K562 (cell line): Measurements from ENCODE around the gene URM1. TPM values are rescaled to one million over a fixed set of nuclear protein-coding genes. Genes with fewer than 3 reads are reported as not detected.

Experiments
- ATAC-seq: fragments of 200-7000 bp; cut with Tn5 transposase; 3 replicates; pipeline ENCODE4 v1.9.1; 2020; ENCODE audit warnings: moderate library complexity
- BruUV-seq: library from RNA; stranded (reverse); fragments of 400-500 nt; replicated peaks from 2 replicates; lab custom pipeline; 2021; lab: Mats Ljungman, UMichigan
- CTCF ChIA-PET: fragments of 300-600 bp; formaldehyde crosslinking; extraction: SDS; loops from one replicate; lab custom pipeline; 2021; ENCODE audit warnings: low intra/inter-chr PET ratio; lab: Yijun Ruan, JAX
- POLR2A ChIA-PET: fragments of 300-600, 350-650 bp; sonication (Branson Sonifier 250); formaldehyde crosslinking; extraction: SDS; loops from one replicate; lab custom pipeline; 2021; ENCODE audit warnings: antibody characterized with exemption, inconsistent platforms; lab: Yijun Ruan, JAX
- DNase-seq, 4 experiments: peaks; one replicate each; pipeline versions ENCODE4 v3.0.0 to v3.0.0-alpha.2; 2011 to 2018; ENCODE audit warnings: low spot score in 3 of 4, mixed read lengths in 3 of 4; ENCODE audit errors: extremely low read depth in 1 of 4
- FAIRE-seq: peaks from 2 replicates; lab custom pipeline; 2011; peaks lifted over from hg19 to GRCh38; lab: Jason Lieb, UNC
- H2AFZ ChIP-seq: 2 replicates; pipeline ENCODE4 v1.6.0; 2011; ENCODE audit warnings: low read depth, low read length, control low read depth, inconsistent platforms
- H3K27ac ChIP-seq: fragments of 200-600 bp; 3 replicates; pipeline ENCODE4 v1.8.0; 2011; ENCODE audit warnings: low read depth, mild to moderate bottlenecking, control low read depth, inconsistent platforms, low read length, moderate library complexity, mixed read lengths; ENCODE audit errors: extremely low read depth
- H3K27me3 ChIP-seq, 2 experiments: fragments of 300-600 bp in 1 of 2; 2 replicates in 1 of 2; 3 replicates in 1 of 2; pipeline versions ENCODE4 v1.6.0 to v1.8.0; 2011; ENCODE audit warnings: inconsistent platforms in 2 of 2, low read length in 2 of 2, mild to moderate bottlenecking in 1 of 2, mixed read lengths in 1 of 2, moderate library complexity in 1 of 2; ENCODE audit not compliant: control insufficient read depth in 2 of 2, insufficient read depth in 2 of 2
- H3K36me3 ChIP-seq: fragments of 300-600 bp; 3 replicates; pipeline ENCODE4 v1.8.0; 2011; ENCODE audit warnings: mild to moderate bottlenecking, low read length, inconsistent platforms; ENCODE audit not compliant: control insufficient read depth, insufficient read depth
- H3K4me1 ChIP-seq, 2 experiments: fragments of 200-600 bp in 1 of 2; replicated peaks in 1 of 2; 2 replicates in 1 of 2; 3 replicates in 1 of 2; pipeline versions ENCODE4 v1.5.1 to v1.8.0; 2011; ENCODE audit warnings: inconsistent platforms in 2 of 2, low read length in 2 of 2, mild to moderate bottlenecking in 1 of 2, mixed read lengths in 1 of 2, moderate library complexity in 1 of 2; ENCODE audit not compliant: control insufficient read depth in 2 of 2, insufficient read depth in 2 of 2
- H3K4me2 ChIP-seq: 2 replicates; pipeline ENCODE4 v1.6.1; 2011; ENCODE audit warnings: low read length, control low read depth, inconsistent platforms, mixed read lengths; ENCODE audit not compliant: insufficient read depth
- H3K4me3 ChIP-seq: fragments of 200-600 bp; sonication (generic), shearing (Covaris generic); 2 replicates; pipeline ENCODE4 v1.5.1; 2016; ENCODE audit warnings: control low read depth, inconsistent platforms
- H3K79me2 ChIP-seq: fragments of 200-600 bp; 3 replicates; pipeline ENCODE4 v1.8.0; 2011; ENCODE audit warnings: low read length, inconsistent platforms; ENCODE audit not compliant: control insufficient read depth, insufficient read depth
- H3K9ac ChIP-seq, 2 experiments: 2 replicates each; pipeline versions ENCODE4 v1.6.0 to v1.6.1; 2011; ENCODE audit warnings: low read depth in 2 of 2, low read length in 2 of 2, control low read depth in 1 of 2, inconsistent platforms in 1 of 2, mild to moderate bottlenecking in 1 of 2, mixed read lengths in 1 of 2; ENCODE audit not compliant: insufficient read depth in 1 of 2
- H3K9me1 ChIP-seq: one replicate; pipeline ENCODE4 v1.6.0; 2011; ENCODE audit warnings: inconsistent platforms, mild to moderate bottlenecking, low read length, moderate library complexity; ENCODE audit not compliant: control insufficient read depth, insufficient read depth
- H3K9me3 ChIP-seq: replicated peaks from 2 replicates; pipeline ENCODE4 v1.5.1; 2011; ENCODE audit warnings: low read depth, low read length, inconsistent platforms; ENCODE audit not compliant: control insufficient read depth, insufficient read depth
- H4K20me1 ChIP-seq: replicated peaks from 2 replicates; pipeline ENCODE4 v1.6.1; 2011; ENCODE audit warnings: low read length, inconsistent platforms, mixed read lengths; ENCODE audit not compliant: control insufficient read depth, insufficient read depth
- DACH1 ChIP-seq: fragments of 450-650 bp; IDR thresholded peaks from 2 replicates; pipeline ENCODE4 v1.6.1; 2018; ENCODE audit not compliant: partially characterized antibody
- HDAC3 ChIP-seq: fragments of 450-650 bp; IDR thresholded peaks from 2 replicates; pipeline ENCODE4 v1.6.1; 2018; ENCODE audit warnings: borderline replicate concordance, mild to moderate bottlenecking, moderate library complexity; ENCODE audit not compliant: partially characterized antibody
- KHSRP ChIP-seq: fragments of 450-650 bp; IDR thresholded peaks from 2 replicates; pipeline ENCODE4 v1.6.1; 2017
- MBD2 ChIP-seq: sonication (generic); IDR thresholded peaks from 2 replicates; pipeline ENCODE4 v1.6.1; 2016; ENCODE audit warnings: low read depth, borderline replicate concordance
- SETDB1 ChIP-seq: IDR thresholded peaks from one replicate; pipeline ENCODE4 v1.6.1; 2012; ENCODE audit warnings: low read length, control low read depth, inconsistent platforms
- ZNF24 ChIP-seq: fragments of 450-650 bp; IDR thresholded peaks from 2 replicates; pipeline ENCODE4 v1.6.1; 2016
- WGBS: fragments of 100-300 bp; shearing (Covaris generic); methylation state at CpG from one replicate; pipeline ENCODE4 v1.1.6; 2016; ENCODE audit warnings: low coverage, mixed read lengths; ENCODE audit not compliant: insufficient coverage; ENCODE audit errors: missing lambda C conversion rate; 5-methylcytosine and 5-hydroxymethylcytosine counted together
- in situ Hi-C: fragments of 300-500 bp; cut with MboI; formaldehyde crosslinking; loops from 4 replicates; pipeline ENCODE4 v1.15.0; 2018; ENCODE audit warnings: inconsistent platforms, mixed read lengths
- intact Hi-C: fragments of 100-400 bp; cut with micrococcal nuclease; formaldehyde crosslinking; loops from 2 replicates; pipeline ENCODE4 v1.14.2; 2022
- polyA plus RNA-seq, 8 experiments: library from polyadenylated mRNA; depleted of rRNA in 4 of 8; stranded (reverse) in 5 of 8; unstranded in 3 of 8; fragments of >200 nt; fragmentation: Nextera tagmentation in 2 of 8; fragmentation: Illumina TruSeq in 1 of 8; extraction: Ambion mirVana in 2 of 8; extraction: Trizol in 1 of 8; gene quantifications; 2 replicates each; pipeline versions ENCODE4 v1.2.1 to v1.2.3, GENCODE V29; 2011 to 2014; ENCODE audit warnings: inconsistent platforms in 1 of 8, missing spikeins in 1 of 8
- total RNA-seq, 7 experiments: library from RNA; depleted of rRNA in 6 of 7; stranded (reverse); fragments of >200 nt in 6 of 7; fragmentation: Illumina TruSeq in 2 of 7; extraction: Trizol in 2 of 7; gene quantifications; 2 replicates each; pipeline versions ENCODE4 v1.2.1 to v1.2.3, GENCODE V29; 2011 to 2021; ENCODE audit warnings: low replicate concordance in 1 of 7
- TF ChIP-seq, protein P1 (sequence below): fragments of 250-450 bp; sonication (Bioruptor Pico); IDR thresholded peaks from 2 replicates; pipeline ENCODE4 v1.8.0; 2021; ENCODE audit warnings: mild to moderate bottlenecking, moderate library complexity
- TF ChIP-seq, protein P2 (sequence below): sonication (generic); formaldehyde crosslinking; IDR thresholded peaks from 2 replicates; pipeline ENCODE4 v1.9.0; 2022; ENCODE audit warnings: mild to moderate bottlenecking, missing genetic modification reagents

URM1 gene
- total and polyA plus RNA-seq, 9 of the 15 experiments (the other 6 are each of a cell fraction or from before 2014, with no cell fraction given) = 10.1 to 88.9 (median 53.3) TPM

DNA sequence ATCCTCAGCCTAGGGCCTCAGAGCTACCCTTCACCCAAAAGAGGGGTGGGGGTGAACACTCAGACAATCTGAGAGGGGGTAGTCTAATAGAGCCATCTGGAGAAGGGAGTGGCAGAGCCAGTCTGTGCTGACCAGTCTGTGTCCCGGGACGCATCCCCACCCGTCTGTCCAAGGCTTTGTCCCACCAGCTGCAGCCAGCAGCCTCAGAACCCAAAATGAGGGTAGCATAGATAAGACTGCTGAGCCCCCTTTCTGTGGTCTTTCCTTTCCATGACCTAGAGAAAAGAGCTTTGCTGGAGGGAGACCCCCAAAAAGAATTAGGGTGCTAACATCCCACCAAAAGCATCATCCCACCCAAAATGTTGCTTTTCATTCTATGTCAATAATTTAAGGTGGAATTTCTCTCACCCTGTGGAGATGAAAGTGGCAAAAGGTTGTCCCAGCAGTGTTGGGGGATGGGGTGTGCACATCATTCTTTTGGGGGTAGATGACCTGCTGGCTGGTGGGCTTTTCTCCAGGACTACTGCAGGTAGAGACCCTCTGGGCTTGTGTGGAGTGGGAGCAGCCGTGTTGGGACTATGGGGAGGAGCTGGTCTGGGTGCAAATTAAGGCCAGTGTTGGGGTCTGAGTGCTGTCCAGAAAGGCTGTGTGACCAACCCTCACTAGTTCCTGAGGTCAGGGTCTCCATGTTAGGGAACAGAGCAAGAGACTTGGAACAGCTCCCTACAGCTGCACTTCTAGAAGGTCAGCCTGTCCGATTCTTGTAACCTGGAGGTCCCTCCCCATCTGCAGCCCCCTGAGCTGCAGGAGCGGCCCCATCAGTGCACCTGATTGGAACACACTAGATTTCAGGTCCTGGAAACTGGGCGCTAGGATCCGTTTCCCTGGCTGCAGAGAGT is 19.9 kb downstream of the URM1 start:
- H3K79me2 ChIP-seq = no peaks in the 10 kb centered on the region
- ATAC-seq = no peak
- no peak overlapping the region for H3K9ac ChIP-seq
- H3K4me3 ChIP-seq = no peak overlapping the region
- H3K9me3 ChIP-seq = no peaks in the 10 kb centered on the region
- POLR2A ChIA-PET = interaction anchor here (0.6 to 1.5 kb wide), 4 partner anchors 13 to 20 kb away, joined by 3 read pairs; partner anchors contain the start of gene URM1
- H4K20me1 ChIP-seq = no peaks in the 10 kb centered on the region
- in situ Hi-C loops = no loop called here
- DNase-seq = no peak
- H3K27me3 ChIP-seq = no peaks in the 10 kb centered on the region; a peak in 1 of 5 replicates
- H2AFZ ChIP-seq = no peak overlapping the region
- no peak overlapping the region for H3K4me2 ChIP-seq
- CTCF ChIA-PET = no interaction called here
- intact Hi-C loops = no loop called here
- no peak overlapping the region for H3K27ac ChIP-seq
- TF ChIP-seq, protein P1, sequence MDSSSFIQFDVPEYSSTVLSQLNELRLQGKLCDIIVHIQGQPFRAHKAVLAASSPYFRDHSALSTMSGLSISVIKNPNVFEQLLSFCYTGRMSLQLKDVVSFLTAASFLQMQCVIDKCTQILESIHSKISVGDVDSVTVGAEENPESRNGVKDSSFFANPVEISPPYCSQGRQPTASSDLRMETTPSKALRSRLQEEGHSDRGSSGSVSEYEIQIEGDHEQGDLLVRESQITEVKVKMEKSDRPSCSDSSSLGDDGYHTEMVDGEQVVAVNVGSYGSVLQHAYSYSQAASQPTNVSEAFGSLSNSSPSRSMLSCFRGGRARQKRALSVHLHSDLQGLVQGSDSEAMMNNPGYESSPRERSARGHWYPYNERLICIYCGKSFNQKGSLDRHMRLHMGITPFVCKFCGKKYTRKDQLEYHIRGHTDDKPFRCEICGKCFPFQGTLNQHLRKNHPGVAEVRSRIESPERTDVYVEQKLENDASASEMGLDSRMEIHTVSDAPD (CRISPR knock-in tag) = no peak
- no peak for TF ChIP-seq KHSRP
- TF ChIP-seq ZNF24 = no peak
- no peak for TF ChIP-seq MBD2
- no peak for TF ChIP-seq SETDB1
- TF ChIP-seq DACH1 = no peak
- TF ChIP-seq, protein P2, sequence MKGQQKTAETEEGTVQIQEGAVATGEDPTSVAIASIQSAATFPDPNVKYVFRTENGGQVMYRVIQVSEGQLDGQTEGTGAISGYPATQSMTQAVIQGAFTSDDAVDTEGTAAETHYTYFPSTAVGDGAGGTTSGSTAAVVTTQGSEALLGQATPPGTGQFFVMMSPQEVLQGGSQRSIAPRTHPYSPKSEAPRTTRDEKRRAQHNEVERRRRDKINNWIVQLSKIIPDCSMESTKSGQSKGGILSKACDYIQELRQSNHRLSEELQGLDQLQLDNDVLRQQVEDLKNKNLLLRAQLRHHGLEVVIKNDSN (CRISPR knock-in tag) = no peak
- TF ChIP-seq HDAC3 = no peak
- H3K4me1 ChIP-seq = peaks cover 0 to 14% of the 10 kb centered on the region in 2 experiments; a peak in 2 of 5 replicates
- peaks cover 58% of the 10 kb centered on the region; the same call in 2 of the 3 replicates for H3K36me3 ChIP-seq
- no TSS peak for BruUV-seq
- FAIRE-seq = no peak
- WGBS = 95% methylated on average over 7 of the region's 8 CpGs
- peaks cover 5% of the 10 kb centered on the region for H3K9me1 ChIP-seq
